Transverse colon (tissue), 3 donors: Measurements from ENCODE around the gene TLR3.

ENCODE experiments used
- CTCF ChIP-seq, 5 experiments: fragments of 200-600 bp in 3 of 5; fragments of 450-650 bp in 2 of 5; sonication (generic) in 3 of 5; IDR thresholded peaks; 1 replicate in 2 of 5; 2 replicates in 3 of 5; pipeline ENCODE4 v1.5.1; 2016 to 2017; ENCODE audit warnings: antibody characterized with exemption in 5 of 5, inconsistent platforms in 3 of 5, mild to moderate bottlenecking in 2 of 5, moderate library complexity in 1 of 5
- POLR2A ChIP-seq: fragments of 450-650 bp; IDR thresholded peaks from one replicate; pipeline ENCODE4 v1.6.1; 2016; ENCODE audit warnings: antibody characterized with exemption, mild to moderate bottlenecking, moderate library complexity

- TF ChIP-seq POLR2A = no peak
- TF ChIP-seq CTCF (IDR thresholded peaks at IDR 0.05) = no peak
Measured at GRCh38 chr4:186020793-186021407, 48.1 kb upstream of the TLR3 start.
